Umbilical cord (tissue), 2 donors: ENCODE measurements around the gene BCAR3. TPM values are rescaled to one million over a fixed set of nuclear protein-coding genes. Genes with fewer than 3 reads are reported as not detected.
"Not testable (repeated sequence)": the region's sequence is repeated elsewhere in the genome, so short reads cannot be mapped to it uniquely, and the experiment has no call there.

ENCODE experiments used
- DNase-seq: peaks from one replicate; pipeline ENCODE4 v3.0.0-alpha.2; 2015; ENCODE audit warnings: low spot score
- total RNA-seq: library from RNA; depleted of rRNA; stranded (reverse); fragments of >200 nt; gene quantifications from one replicate; pipeline ENCODE4 v1.2.3, GENCODE V29; 2014; ENCODE audit warnings: low replicate concordance; ENCODE audit not compliant: insufficient read depth

Gene BCAR3
- total RNA-seq, 1 donor from 2014 or later, result 17.6 TPM

DNA sequence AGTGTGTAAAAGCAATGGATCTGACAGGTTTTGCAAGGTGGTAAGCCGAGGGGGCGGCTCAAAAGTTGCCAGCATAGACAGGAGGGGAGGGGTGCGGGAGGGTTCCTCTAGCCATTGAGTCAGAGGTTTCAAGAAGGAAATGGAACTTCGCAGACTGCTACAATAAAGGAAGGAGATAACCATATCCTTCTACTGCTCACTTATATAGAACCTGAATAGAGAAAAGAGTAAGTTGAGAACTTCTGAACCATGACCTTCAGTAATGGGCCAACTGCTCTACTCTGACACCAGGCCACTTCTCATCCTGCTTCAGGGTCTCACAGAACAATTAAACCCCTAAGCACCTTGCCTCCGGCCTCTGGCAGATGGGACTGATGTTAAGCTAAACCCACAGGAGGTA, 26.3 kb upstream of the BCAR3 start:
- DNase-seq, result no peak

DNA sequence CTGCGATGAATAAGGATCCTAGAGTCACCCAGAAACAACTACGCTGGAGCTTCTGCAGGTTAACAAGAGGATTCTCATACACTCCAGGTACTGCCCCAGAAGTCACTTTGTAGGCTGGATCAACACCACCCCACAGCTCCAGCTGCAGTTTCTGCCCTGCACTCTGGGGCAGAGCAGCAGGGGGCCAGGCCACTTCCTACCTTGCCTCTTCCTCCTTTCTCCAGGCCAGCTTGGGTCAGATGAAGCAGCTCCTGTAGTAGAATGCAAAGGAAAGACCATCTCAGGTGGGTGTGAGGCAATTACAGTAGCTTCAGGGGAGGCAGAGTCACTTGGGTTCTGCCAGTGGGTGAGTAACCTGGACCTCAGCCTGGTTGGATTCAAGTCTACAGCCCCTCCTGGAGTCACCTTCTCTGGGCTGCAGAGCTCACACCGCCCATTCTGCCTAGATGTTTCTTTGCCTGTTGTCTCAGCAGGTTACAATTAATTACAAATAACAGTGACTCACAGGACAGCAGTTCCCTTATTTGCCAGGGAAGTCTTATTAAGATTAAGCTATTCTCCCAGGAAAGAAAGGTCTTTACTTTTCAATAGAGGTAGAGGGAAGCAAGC, 24.4 kb upstream of the BCAR3 start:
- no peak for DNase-seq

DNA sequence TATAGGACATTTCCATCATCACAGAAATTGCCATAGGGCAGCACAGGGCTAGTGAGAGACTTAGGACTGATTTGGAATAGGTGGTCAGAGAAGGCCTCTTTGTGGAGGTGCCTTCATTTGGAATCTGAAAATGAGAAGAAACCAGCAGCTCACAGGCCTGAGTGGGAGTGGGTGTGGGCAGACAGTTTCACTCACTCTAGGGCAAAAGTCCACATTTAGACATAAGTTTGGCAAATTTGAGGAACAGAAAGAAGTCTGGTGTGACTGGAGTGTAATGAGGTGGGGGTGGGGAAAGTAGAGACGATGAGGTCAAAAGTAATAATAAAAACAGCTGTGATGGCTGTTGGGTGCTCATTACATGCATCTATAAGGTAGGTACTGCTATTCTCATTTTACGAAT, 22.4 kb upstream of the BCAR3 start:
- DNase-seq, result no peak

DNA sequence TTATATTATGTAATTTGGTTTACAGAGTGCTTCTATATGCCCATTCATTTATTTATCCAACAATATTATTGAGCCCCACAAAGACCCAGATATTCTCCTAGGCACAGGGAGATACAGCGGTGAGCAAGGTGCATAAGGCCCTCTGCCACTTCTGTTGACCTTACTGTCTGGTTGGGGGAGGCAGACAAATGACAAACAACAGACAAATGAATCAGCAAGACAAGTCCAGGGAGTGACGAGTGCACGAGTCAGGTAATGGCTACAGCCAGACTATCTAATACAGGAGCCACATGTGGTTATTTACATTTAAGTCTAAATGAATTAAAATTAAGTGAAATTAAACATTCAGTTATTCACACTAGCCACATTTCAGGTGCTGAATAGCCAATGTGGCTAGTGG, 22.0 kb upstream of the BCAR3 start:
- no peak for DNase-seq

DNA sequence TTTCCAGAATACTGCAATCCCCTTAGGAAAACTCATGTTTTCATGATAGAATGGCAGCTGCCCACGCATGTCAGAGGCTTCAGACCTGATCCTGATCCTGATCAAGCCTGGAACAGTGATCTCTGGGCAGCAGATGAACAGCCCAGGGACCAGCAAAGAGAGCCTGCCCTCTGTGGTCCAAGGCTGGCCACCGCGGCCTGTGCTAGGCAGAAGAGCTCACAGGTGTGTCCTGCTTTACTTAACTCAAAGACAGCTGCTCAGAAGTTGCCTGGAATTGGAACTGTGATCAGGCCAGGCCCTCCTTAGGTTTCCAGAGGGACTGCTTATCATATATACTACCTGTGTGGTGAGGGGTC, 21.2 kb upstream of the BCAR3 start:
- no peak for DNase-seq

DNA sequence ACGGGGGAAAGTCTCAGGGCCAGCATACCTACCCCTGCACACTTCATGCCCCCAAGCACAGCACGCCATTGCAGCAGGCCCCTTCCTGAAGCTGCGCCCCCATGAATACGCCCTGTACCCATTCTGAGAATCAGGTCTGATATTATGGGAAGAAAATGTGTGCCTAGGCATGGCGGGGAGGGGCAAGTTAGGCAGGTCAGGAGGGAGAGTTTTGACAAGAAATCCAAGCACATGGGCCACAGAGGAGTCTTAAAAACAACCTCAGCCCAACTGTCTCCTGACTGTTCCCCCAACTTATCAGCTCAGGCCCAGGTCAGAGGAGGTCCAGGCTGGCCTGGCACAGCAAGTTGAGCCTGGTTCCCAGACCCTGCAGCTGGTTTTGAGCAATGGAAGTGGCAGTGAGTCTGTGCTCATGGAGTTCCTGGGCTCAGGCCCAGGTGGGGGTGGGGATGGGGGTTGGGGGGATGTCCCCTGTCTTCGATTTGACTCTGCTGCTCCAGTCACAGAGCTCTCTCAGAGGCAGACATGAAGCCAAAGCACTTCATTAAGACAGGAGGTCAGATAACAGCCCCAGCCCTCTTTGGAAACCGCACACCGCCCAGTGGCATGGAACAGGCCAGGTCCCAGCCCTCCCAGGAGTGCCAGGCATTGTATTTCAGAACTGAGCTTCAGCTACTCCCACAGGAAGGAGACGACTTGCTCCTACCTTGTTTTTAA, 20.6 kb upstream of the BCAR3 start:
- no peak for DNase-seq

DNA sequence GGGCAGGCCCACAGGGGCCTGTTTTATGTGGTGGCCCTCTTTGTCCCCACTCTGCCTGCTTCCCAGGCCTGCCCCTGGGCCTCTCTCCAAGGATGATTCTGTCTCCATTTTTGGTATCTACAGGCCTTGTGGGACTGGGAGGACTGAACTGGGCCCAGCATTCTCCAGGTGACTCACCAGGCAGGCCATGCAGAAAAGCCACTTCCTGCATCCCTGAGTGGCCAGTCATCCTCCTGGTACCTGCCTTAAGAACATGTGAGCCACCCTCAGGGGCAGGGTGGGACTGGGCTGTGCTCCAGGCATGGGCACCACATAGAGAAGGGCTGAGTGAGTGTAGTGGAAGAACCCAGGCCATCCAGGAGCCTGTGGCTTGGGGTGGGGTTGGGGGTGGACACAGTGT, 20.0 kb upstream of the BCAR3 start:
- peak; percentile 26 for DNase-seq

DNA sequence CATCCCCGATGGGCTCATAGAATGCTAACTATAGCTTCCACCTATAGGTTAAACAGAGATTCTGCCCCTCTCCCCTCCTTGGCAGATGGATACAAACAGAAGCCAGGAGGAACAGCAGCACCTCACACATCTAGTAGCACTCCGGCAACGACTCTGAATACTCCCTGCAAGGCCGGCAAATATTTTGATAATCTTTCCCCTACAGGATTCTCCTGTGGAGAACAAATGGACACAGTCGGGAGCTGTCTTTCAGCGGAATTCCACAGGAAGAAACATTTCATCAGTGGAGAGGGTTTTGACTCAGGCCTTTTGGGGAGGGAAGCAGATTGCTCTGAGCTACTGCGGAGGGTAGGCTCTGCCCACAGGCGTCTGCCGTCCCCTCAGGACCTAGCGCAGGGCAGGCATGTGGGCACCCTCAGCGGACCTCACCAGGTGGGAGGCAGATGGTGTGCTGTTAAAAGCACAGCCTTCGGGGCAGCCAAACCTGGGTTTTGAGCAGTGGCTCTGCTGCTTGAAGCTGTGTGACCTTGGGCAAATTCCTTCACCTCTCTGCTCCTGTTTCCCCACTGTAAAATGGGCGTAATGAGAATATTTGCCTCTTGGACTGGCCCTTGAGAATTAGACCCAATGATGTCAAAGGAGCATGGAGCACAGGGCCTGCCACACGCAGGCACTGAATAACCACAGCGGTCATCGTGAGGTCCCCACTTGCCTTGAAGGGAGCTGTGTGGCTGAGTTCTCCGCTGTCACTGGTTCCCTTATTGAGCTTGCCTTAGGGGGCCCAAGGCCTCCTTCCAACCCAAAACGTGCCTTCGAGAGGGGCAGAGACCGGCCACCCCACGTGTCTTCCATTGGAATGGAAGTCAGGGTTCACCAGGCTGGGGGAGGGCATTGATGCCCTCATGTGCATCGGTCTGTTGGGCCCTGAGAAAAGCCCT, 19.2 kb upstream of the BCAR3 start:
- DNase-seq, result no peak

DNA sequence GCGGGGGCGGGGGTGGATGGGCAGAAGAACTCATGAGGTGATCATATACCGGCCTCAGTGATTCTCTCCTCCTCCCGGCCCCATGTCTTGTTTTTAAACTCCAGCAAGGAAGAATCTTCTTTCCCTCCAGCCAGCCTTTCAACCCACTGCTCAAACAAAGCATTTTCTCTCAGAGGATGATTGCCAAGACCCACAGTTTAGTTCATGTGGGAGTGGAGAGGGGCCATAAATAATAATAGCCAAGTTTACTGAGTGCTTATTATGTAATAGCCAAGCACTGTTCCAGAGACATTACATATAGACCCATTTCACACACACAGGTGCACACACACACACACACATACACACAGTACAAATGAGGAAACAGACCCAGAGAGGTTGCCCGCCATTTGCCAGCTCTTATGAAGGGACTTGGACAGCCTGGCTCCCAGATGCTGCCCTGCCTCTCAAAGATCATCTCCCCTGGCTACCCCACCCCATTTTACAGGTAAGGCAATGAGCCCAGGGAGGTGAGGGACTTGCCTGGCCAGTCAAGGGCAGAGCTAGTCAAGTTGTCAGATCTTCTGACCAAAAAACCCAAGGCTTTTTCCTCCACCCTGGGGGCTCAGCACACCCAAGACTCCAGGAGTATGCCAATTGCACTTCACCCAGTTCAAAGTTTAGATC, 18.0 kb upstream of the BCAR3 start:
- no peak for DNase-seq

DNA sequence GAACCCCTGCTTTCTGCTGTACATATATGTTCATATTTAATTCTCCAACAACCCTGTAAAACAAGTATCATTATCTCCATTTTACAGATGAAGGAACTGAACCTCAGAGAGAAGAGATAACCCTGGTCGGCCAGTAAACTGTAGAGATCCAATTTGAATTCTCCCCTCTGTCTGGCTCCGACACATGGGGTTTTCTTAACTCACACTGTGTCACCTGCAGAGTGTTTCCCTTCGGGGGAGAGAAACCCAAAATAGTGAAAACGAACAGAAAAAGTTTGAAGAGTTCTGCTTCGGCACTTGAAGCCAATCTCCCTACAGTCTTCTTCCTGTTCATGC, 17.4 kb upstream of the BCAR3 start:
- no peak for DNase-seq

DNA sequence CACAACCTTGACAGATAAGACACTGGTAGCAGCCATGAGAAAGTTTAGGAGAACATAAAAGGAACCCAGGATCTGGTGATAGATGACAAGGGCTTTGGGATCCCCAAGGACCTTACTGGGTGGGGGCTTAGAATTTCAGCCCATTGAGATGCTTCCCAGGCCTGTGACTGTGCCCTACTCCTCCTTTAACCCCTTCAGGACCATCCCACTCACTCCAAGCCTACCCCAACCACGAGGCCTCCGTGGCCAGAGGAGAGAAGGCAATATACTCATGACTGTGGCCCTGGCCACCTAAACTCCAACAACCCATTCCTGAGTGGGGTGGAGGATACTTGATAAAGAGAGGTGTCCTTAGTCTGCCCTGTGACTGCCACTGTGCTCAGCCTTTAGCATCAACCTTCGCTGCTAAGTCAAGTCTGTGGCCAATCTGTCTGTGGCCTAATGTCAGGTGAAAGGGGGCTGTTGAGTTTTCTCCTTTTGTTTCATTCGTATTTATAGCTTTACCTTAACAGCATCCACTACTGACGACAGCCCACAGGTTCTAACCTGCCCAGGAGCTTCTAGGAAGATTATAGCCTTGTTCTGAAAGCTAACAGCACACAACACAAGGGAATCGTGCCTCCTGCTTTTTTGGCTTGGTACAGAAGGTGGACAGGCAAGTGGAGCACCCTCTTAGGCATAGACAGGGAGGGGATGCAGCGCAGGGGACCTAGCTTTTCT, 16.9 kb upstream of the BCAR3 start:
- DNase-seq, result no peak

DNA sequence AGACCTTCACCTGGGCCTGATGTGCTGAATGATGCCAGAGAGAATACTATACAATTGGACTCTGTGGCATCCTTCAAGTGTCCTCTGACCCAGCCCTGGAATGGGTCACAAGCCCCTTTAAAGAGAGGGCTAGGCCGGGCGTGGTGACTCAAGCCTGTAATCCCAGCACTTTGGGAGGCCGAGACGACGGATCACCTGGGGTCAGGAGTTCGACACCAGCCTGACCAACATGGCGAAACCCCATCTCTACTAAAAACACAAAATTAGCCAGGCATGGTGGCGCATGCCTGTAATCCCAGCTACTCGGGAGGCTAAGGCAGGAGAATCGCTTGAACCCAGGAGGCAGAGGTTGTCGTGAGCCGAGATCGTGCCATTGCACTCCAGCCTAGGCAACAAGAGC, 15.9 kb upstream of the BCAR3 start:
- not testable (repeated sequence) for DNase-seq

DNA sequence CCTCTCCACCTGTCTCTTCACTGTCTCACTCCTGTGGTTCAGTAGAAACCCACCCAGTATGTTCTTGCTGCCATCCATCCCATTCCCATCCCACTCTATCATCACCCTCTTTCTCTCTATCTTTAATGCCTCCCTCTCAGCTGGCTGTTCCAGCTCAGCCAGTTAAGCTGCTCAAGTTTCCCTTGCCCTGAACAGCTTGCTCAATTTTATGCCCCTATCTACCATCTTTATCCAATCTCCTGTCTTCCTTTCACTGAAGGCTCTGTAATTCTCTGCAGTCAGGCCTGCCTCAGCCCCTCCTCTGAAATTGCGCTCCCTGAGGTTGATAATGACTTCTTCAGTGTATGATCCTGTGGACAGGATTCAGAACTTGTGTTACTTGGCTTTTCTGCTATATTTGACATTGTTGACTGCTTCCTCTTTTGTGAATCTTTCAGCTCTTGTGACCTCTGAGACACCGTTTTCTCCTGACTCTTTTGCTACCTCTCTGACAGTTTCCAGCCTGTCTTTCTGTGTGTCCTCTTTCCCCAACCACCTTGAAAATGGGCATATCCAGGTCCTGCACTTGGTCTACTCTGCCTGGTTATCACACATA, 13.9 kb upstream of the BCAR3 start:
- no peak for DNase-seq

DNA sequence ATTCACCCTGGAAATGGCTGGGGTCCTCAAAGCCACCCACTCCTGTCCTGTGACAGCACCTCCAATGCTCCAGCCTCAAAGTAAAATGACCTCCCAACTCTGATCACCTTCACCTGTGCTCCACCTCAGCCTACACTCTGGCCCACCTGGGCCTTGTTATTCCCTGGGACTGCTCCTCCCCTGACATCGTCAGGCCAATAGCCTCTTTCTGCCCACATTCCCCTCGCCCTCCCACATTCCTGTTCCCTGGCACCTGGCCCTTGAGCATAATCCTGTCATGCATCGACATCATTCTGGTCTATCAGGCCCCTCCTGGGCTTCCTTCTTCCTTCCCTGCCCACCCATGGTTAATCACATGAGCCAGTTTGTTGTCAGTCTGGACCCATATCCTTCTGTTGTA, 13.2 kb upstream of the BCAR3 start:
- DNase-seq, result no peak

DNA sequence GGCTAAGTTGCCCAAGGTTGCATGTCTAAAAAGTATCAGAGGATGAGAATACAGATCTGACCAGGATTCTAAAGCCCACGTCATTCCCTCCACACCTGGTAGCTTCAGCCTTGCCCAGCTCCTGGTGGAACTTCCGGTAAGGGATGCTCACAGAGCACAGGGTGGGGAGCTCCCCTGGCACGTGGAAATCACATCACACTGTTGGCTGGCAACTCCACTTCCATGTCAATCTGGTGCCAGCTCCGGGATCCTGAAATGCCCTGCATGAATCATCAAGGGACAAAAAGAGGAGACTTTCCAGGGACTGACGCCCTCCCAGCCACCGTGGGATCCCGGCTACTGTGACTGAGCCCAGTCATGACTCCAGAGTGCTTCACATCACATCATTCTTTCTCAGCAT, 12.4 kb upstream of the BCAR3 start:
- DNase-seq, result no peak

DNA sequence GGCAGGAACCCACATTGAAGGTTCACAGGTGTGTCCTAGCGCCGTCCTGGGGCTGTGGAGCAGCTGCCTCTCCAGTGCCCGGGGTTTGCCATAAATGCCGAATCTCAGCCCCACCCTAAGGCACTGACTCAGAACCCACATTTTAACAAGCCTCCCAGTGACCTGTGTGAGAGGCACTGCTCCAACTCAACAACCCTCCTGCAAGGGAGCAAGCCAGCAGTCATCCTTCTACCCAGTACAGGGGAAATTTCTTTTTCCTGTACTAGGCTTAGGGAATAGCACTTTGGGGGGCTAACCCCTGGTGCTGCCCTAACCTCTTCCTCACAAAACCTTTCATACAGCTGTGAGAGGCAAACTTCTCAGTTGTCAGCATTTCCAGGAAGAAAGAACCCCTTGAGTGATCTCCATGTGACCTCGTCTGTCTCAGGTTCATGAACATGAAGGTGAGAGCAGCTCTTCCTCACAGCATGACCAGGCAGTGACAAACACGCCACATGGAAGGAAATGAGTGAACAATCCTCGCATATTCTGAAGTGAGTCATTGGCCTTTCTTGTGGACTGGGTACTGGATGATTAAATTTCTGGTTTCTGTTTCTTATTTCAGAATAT, 11.4 kb upstream of the BCAR3 start:
- DNase-seq, result no peak

DNA sequence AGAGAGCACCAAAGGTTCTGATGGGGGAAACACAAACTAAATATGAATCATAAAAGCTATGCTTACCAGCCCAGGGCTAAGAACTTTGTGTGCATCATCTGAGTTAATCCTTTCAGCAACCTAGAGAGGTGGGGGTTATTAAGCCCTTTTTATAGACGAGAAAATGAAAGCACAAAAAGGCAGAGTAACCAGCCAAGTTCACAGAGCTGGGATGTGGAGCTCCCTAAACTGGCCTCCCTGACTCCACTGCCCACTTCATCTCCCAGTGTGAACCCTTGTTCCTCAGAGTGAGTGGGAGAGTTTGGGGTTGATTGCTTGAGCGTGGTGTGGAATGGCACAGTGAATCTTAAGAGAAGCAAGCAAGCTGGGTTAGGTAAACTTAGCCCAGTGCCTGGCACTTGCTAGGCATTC, 10.8 kb upstream of the BCAR3 start:
- no peak for DNase-seq

DNA sequence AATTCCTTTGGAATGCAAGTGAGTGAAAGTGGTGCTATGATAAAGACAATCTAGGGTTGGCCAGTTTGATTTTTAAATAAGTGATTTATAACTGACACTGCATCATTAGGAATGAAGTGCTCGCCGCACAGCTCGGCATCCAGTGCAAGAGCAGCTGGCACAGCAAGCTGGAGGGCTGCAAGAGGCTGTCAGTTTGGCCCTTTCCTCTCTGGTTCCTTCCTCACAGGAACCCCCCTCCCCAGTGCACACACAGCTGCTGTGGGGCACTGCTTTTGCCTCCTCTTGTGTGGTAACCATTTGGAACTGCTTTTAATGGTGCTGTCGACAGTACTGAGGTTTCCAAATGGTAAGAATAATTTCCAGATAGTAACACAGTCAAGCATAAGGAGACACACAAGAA, 10.4 kb upstream of the BCAR3 start:
- DNase-seq, result no peak

DNA sequence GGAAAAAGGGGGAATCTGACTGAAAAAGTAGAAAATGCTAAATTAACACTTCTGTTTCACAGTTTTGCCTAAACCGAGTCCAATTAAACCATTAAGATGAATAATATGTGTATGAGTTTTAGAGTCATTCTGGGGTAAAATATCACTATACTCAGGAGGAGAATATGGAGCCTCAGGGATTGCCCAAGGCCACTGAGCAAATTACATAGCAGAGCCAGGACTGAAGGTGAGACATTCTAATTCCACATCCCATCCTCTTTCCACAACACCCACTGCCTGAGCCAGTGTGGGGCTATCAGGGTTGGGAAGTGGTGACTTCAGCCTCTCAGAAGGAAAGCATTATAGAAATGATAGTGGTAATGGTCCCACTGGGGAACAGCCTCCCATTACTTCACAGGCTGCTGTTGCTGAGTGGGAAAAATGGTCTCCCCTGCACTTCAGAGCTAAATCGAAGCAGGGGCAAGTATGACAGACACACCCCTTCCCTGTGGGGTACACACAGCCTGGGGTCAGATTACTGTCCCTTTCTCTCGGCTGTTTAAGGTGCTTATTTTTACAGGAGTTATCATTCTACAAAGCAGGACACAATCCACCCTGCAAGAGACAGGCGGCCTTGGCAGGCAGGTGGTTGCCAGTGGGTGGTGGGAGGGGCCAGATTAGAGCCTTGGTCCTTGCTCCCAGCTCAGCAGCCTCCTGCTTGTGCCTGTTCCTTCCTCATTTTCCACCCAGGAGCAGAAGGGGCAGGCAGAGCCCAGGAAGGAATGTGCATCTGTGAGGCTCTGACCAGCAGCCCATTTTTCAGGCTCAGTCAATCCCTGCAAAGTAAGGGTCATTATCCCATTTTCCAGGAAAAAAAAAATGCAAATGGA, 9.5 kb upstream of the BCAR3 start:
- DNase-seq, result no peak

DNA sequence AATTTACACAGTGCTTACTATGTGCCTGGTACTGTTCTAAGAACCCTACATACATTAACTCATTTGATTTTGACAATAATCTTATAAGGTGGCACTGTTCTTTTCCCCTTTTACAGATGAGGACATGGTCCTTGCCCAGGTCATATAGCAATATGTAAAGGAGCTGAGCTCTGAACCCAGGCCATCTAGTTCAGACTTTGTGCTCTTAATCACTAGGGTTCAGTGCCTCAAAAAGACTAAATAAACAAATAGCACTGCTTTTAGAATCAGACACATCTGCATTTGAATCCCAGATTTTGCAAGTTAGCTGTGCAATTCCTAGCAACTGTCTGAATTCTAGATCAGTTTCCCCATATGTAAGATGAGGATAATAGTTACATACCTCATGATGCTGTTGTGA, 8.7 kb upstream of the BCAR3 start:
- no peak for DNase-seq
